ENCODE results near the gene YTHDF1. TPM values are rescaled to one million over a fixed set of nuclear protein-coding genes. Genes with fewer than 3 reads are reported as not detected.

YTHDF1 gene
- total RNA-seq, 2 donors from 2014 or later, result 34.7 to 39.1 TPM

DNA sequence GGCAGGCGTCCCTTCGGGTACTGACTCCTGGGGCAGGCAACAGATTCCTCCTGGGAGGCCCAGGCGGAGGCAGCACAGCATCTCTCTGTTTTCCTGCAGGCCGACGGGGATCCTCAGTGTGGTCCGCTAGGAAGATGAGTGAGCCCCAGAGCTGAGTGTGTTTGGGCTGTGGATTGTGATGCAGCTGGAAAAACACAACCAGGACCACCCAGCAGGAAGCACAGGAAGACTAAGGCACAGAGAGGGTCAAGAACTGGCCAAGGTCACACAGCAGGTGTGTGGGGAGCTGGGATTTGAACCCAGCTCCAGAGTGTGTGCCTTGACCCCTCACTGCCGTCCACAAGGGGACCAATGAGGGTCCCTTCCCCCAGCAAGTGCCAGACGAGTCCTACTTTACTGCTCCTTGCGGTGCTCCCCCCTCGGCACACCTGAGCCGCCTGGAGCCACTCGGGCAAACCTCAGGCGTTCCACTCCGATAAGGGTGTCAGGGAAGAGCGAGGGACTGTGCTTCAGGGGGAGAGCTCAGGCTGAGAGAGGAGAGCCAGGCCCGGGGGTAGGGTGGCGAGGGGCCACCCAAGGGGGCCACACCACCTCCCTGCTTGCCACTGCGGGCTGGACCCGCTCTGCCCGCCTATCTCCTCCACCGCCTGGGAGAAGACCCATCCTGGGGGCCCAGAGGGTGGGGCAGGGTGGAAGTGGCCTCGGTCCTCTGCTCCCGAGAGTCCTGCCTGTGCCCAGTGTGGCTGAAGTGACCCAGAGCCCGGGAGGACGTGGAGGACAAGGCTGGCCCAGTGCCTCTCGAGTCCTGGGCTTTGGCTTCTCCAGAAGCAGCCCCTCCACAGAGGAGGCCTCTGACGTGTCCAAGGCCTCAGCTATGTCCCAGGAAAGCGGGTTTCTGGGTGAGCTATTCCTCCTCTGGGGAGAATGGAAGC, 63.3 kb downstream of the YTHDF1 start:
- DNase-seq (ENCODE audit: low spot score in 2 of 2) (no peak), ATAC-seq (no peak)
- Mint-ChIP-seq H3K9me3 (peaks cover 10% of the 10 kb centered on the region in 2 donors), H3K27ac (no peak overlapping the region), H3K36me3 (peaks cover 11 to 20% of the 10 kb centered on the region in 2 donors)

DNA sequence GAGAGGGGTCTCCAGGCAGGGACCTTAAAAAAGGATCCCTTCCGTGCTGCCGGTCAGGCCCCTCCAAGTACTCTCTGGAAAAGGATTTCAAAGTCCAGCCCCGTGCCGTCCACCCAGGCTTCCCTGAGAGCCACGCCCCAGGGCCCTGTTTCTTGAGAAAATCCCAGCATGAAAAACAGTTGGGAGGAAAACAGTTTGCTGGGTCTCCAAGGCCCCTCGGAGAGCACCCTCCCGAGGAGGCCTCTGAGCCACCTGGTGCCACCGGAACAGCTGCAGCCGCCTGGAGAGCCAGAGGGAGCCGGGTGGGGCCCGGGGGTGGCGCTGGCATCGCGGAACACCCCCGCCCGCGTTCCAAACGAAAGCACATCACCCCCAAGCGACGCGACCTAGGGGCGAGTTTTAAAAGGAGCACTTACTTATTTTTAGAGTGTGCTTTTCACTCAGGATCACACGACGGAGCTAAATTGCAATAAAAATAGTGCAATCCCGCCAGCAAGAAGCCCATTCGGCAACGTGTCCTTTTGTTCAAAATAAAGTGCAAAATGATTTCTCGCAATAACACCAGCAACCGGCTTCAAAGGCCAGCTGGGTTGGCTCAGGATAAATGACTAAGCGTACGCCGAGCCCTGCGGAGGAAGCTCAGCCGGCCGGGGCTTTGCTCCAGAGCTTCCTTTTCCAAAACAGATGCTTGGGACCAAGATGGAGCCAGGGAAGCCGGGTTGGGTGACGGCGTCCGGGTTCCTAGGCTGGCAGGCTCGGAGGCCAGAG, 64.2 kb downstream of the YTHDF1 start:
- Mint-ChIP-seq H3K9me3 (peaks cover 10 to 11% of the 10 kb centered on the region in 2 donors), H3K36me3 (peaks cover 16 to 20% of the 10 kb centered on the region in 2 donors), H3K27ac (no peak overlapping the region)
- no peak for DNase-seq (ENCODE audit: low spot score in 2 of 2)
- ATAC-seq, result no peak

DNA sequence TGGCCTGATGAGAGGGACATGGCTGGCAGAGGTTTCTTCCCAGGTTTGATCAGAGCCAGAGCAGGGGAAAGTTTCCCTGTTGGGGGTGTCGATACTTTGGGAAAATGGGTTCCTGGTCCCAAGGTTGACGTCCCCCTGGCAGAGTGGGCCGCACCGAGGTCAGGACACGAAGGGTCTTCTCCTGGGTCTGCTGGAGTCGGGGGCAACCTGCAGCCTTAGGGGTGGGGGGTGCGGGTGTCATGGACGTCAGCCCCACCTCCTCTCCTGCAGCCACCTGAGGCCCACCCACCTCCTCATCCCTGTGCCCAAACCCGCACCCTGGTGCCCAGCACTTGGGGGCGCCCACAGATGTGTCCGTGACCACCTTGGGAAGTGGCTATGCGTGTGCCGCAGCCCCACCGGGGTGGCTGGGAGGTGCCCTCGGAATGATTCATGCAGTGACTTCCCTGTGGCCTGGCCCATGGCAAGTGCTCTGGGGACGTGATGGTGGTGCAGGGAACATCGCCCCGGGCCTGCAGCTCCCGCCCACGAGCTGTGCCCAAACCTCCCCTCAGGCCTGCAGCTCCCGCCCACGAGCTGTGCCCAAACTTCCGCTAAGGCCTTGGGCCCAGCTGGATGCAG, 64.9 kb downstream of the YTHDF1 start:
- no peak for ATAC-seq
- Mint-ChIP-seq H3K36me3 (peaks cover 16 to 20% of the 10 kb centered on the region in 2 donors), H3K9me3 (peaks cover 10 to 11% of the 10 kb centered on the region in 2 donors), H3K27ac (no peak overlapping the region)
- DNase-seq (ENCODE audit: low spot score in 2 of 2), result no peak

DNA sequence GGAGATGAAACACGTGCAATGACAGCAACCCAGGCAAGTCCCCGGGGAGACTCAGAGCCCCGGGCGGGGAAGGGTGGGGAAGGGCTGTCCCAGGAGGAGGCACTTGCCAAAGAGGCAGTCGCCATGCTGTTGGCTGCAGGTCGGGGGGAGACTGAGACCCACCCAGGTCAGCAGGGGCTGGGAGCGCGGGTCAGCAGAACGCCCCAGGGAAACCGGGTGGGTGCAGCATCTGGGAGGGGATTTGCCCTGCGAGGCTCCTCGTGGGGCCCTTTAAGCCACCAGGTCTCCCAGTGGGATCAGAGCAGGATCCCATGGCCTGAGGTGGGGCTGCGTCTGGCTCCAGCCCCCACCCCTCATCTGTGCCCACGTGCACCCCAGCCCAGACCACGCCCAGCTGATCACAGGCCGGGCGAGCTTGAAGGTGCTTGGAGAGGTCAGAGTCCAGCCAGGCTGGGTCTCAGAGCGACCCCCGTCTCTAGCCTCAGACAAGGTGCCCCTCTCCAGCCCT, 65.5 kb downstream of the YTHDF1 start:
- peaks cover 16 to 20% of the 10 kb centered on the region in 2 donors for H3K36me3 Mint-ChIP-seq
- H3K27ac Mint-ChIP-seq, result no peak overlapping the region
- ATAC-seq (no peak), DNase-seq (ENCODE audit: low spot score in 2 of 2) (no peak)
- peaks cover 10 to 11% of the 10 kb centered on the region in 2 donors for H3K9me3 Mint-ChIP-seq

DNA sequence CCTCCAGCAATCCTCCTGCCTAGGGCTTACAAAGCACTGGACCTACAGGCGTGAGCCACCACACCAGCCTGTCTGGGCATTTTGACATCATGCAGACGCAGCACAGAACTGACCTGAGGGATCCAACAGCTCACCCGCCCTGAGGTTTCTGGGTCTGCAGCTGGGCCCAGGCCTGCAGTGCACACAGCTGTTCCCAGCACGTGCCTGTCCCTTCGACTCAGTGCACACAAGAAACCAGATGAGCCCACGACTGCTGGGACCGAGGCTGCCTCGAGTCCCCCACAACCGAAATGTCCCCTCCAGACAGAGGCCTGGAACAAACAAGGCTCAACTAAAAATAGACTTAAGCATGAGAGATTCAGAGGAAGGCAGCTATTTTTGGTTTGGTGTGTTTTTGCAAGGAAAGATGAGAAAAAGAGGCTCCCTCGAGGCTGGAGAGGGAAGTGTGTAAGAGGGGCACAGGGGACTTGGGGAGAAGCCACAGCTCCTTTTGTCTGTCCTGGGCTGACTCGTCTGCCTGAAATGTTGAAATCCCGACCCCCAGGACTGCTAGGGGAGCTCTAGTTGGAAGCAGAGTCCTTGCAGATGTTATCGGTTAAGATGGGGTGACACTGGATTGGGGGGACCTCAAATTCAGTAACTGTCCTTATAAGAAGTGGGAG, 66.3 kb downstream of the YTHDF1 start:
- ATAC-seq (no peak), DNase-seq (ENCODE audit: low spot score in 2 of 2) (no peak)
- peaks cover 16 to 20% of the 10 kb centered on the region in 2 donors for H3K36me3 Mint-ChIP-seq
- H3K27ac Mint-ChIP-seq, result no peak overlapping the region
- peaks cover 10 to 11% of the 10 kb centered on the region in 2 donors for H3K9me3 Mint-ChIP-seq

DNA sequence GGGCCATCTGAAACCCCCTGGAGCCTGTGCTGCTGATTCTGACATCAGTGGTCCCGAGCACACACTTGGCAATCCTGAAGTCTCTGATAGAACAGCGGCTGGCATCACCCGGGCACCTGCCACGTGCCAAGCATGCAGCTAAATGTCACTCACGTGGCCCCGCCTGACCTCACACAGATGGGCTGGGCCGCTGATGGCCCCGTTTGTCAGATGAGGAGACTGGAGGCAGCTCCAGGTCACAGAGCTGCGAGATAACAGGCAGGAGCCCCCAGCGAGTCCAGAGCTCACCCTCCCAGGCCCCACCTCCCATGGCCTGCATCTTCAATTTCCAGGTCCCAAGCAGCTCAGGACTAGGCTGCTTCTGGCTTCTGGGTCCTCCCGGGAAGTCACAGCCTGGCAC, 67.2 kb downstream of the YTHDF1 start:
- H3K9me3 Mint-ChIP-seq, result peaks cover 10 to 11% of the 10 kb centered on the region in 2 donors
- H3K27ac Mint-ChIP-seq, result no peak overlapping the region
- peaks cover 16 to 20% of the 10 kb centered on the region in 2 donors for H3K36me3 Mint-ChIP-seq
- ATAC-seq (no peak), DNase-seq (ENCODE audit: low spot score in 2 of 2) (no peak)

DNA sequence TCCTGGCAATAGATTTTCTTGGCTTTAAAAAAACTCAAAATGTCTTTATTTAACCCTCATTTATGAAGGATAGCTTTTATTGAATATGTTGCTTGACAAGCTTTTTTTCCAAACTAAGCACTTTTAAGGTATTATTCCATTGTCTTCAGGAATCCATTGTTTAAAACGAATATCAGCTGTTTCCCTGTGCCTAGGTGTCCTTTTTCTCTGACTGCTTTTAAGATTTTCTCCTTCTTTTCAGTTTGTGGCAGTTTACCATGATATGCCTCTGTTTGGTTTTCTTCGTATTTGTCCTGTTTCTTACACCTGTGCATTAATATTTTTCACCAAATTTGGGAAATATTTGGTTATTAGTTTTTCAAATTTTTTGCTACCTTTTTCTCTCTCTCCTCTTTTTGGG, 68.4 kb downstream of the YTHDF1 start:
- H3K9me3 Mint-ChIP-seq, result peaks cover 10 to 11% of the 10 kb centered on the region in 2 donors
- no peak for DNase-seq (ENCODE audit: low spot score in 2 of 2)
- ATAC-seq, result no peak
- H3K36me3 Mint-ChIP-seq, result peaks cover 16 to 20% of the 10 kb centered on the region in 2 donors
- H3K27ac Mint-ChIP-seq, result no peak overlapping the region

Other genes starting within 250 kb of the YTHDF1 start
- not detected for gene BHLHE23, start 209.2 kb downstream of the YTHDF1 start, total RNA-seq
- gene BIRC7, start 19.8 kb upstream of the YTHDF1 start, total RNA-seq, result under 1 TPM in 1 of 2 donors, not detected in 1; 0.51 TPM
- not detected for gene NKAIN4, start 38.3 kb upstream of the YTHDF1 start, total RNA-seq
- 100 to 1,000 TPM in 1 of 2 donors, 10 to 100 TPM in 1; 77.2 to 108 TPM for gene ARFGAP1, start 56.7 kb upstream of the YTHDF1 start, total RNA-seq
- gene COL20A1, start 77.1 kb upstream of the YTHDF1 start, total RNA-seq, result under 1 TPM in 1 of 2 donors, not detected in 1; 0.09 TPM
- gene CHRNA4, start 145.2 kb upstream of the YTHDF1 start, total RNA-seq, result not detected

Measured in activated naive CD4-positive, alpha-beta T cell treated with anti-CD3 and anti-CD28 coated beads, Interleukin-2, amount 50 U/mL, for 72 hours (primary cell).